ENCODE results near the gene KIF16B.
"Not testable (repeated sequence)": the region's sequence is repeated elsewhere in the genome, so short reads cannot be mapped to it uniquely, and the experiment has no call there.

Gene KIF16B

DNA sequence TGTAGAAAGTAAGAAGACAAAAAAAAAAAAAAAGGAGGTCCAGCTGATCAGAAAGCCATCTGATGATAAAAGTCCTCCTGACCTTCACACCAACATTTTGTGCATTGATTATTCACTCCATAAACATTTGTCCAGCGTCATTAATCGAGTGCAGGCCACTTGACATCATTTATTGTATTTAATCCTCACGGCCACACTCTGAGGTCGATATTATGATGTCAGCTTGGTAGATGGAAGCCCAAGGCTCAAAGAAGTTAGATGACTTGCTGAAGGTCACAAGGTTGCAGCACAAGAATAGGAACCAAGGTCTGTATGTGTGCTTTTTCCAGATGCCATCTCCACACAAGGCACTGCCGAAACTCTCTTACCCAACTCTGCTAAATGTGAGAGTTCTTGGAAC, 328.4 kb downstream of the KIF16B start:
- no peak for DNase-seq

DNA sequence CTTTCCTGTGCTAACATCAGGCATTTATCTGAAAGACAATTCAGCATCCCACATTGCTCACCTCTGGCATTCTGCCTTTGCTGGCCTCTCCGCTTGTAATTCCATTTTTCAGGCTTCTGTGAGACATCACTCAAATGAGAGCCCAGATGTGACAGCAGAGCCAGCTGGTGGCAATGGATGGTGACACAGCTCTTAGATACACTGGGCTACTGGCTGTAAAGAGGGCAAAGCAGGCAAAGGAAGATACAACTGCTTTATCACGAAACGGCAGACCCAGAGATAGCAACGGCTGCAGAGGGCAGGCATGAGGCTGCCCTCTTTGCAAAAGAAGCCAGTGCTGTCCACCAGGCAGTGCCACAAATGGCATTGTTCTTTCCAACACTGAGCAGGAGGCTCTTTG, 329.8 kb downstream of the KIF16B start:
- no peak for DNase-seq

DNA sequence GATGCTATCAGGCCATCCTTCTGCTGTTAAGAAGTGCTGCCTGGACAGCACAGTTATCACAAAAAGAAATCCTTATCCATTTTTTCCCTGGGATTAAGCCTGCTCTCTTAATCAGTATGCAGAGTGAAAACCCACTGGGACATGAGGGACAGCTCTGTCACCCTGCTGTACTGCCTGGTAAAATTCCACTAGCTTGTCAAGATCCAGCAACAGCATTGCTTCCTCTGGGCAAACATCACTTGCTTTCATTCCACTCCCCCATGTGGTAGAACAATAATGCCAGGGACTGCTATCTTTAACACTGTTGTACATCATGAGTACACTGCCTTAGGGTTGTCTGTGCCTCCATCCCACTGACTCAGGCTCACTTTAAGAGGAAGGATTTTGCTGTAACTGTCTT, 331.3 kb downstream of the KIF16B start:
- no peak for DNase-seq

DNA sequence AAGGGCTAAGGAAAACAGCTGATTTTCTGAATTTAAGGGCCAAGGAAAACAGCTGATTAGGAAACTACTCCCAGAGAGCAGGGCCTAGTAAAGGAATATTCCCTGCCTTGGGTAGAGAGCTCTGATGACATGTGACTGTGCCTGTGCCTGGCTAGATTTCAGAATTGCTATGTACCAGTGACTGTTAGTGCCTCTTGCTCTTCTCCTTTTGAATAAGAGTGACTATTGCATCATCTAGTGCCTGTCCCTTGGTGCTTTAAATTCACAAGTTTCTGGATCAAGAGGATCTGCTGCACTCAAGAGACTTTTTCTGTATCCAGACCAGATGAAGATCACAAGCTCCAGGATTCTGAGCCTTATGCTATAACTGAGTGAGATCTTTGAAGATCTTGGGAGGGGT, 332.9 kb downstream of the KIF16B start:
- DNase-seq, result no peak

GRCh38 chr20:16236589-16237241, 336.5 kb downstream of the KIF16B start:
- no peak for DNase-seq

DNA sequence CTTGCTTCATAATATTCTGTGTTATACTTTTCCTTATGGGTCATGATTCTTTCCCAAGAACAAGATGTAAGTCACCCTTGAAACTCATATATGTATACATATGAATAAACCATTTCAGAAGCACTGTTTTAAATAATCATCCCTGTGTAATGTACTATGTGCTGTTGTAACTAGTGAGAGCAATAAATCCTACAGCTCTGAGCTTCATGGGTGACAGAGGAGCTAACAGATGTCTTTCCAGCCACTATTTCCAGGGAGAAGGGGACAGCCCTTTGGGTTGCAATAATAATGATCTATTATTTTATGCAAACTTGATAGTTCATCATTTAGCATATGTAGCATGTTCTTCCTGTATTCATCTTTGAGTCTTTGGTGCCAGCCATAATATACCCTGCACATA, 342.8 kb downstream of the KIF16B start:
- DNase-seq, result no peak

- no peak for DNase-seq
These were observed 343.4 kb downstream of the KIF16B start for GRCh38 chr20:16229813-16230212.

- DNase-seq, result no peak
These were observed 344.5 kb downstream of the KIF16B start for GRCh38 chr20:16228722-16229121.

GRCh38 chr20:16226961-16227360, 346.3 kb downstream of the KIF16B start:
- not testable (repeated sequence) for DNase-seq

DNA sequence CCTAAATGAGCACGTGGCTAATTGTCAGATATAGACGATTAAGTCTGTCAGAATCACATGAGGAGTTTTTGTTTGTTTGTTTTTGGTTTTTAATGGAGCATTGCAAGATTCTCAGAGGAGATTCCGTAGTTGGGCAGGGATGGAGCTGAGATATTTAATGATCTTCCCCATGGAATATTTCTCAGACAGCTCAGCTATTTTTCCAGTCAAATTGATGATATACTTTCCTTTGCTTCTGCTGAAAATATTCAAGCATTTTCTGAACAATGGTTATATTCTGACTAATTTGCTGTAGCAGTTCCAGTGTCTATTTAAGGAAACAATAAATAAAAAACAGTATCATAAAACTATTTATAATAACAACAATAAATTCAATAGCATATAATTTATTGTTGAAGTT, 348.4 kb downstream of the KIF16B start:
- no peak for DNase-seq

GRCh38 chr20:16222859-16223411, 350.3 kb downstream of the KIF16B start:
- DNase-seq, result no peak

Data from NCI-H2029 (cell line).